ENCODE results near the gene CEACAM3.

DNA sequence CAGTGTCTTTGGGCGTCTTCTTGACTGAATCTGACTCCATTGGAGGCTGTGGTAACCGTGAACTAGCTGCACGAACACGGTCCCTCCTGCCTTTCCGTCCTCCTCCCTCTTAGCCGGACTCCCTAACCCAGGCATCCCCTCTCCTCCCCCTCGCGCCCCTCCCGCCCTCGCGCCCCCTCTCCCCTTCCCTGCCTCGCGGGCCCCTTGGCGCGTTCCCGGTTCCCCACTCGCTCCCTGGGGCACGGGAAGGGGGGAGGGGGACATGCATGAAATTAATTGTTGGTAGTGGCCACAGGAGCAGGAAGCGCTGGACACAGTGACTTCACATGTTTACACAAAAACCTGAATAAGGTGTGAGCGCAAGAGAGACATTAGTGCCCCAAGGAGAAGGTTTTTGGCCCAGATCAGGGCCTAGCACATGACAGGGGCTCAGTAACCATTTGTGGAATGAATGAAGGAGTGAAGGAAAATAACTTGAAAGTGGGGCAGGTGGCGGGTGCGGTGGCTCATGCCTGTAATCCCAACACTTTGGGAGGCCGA is 48.7 kb downstream of the CEACAM3 start:
- TF ChIP-seq, protein P1, sequence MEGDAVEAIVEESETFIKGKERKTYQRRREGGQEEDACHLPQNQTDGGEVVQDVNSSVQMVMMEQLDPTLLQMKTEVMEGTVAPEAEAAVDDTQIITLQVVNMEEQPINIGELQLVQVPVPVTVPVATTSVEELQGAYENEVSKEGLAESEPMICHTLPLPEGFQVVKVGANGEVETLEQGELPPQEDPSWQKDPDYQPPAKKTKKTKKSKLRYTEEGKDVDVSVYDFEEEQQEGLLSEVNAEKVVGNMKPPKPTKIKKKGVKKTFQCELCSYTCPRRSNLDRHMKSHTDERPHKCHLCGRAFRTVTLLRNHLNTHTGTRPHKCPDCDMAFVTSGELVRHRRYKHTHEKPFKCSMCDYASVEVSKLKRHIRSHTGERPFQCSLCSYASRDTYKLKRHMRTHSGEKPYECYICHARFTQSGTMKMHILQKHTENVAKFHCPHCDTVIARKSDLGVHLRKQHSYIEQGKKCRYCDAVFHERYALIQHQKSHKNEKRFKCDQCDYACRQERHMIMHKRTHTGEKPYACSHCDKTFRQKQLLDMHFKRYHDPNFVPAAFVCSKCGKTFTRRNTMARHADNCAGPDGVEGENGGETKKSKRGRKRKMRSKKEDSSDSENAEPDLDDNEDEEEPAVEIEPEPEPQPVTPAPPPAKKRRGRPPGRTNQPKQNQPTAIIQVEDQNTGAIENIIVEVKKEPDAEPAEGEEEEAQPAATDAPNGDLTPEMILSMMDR (IDR thresholded peaks at IDR 0.05), result no peak
- TF ChIP-seq POLR2A (IDR thresholded peaks at IDR 0.05) (no peak), POLR2AphosphoS5 (IDR thresholded peaks at IDR 0.05) (no peak), EP300 (IDR thresholded peaks at IDR 0.05) (no peak)
